Astrocyte (in vitro differentiated cells and primary cell): ENCODE results near the gene HAVCR1. TPM values are rescaled to one million over a fixed set of nuclear protein-coding genes. Genes with fewer than 3 reads are reported as not detected.
"Not testable (repeated sequence)": the region's sequence is repeated elsewhere in the genome, so short reads cannot be mapped to it uniquely, and the experiment has no call there.

ENCODE experiments used
- DNase-seq: peaks from one replicate; pipeline ENCODE4 v3.0.0-alpha.2; 2010; ENCODE audit warnings: low read depth
- FAIRE-seq: peaks from 2 replicates; lab custom pipeline; 2011; peaks lifted over from hg19 to GRCh38; lab: Jason Lieb, UNC
- H2AFZ ChIP-seq: 2 replicates; pipeline ENCODE4 v1.6.0; 2012; ENCODE audit warnings: low read depth, low read length, inconsistent platforms
- H3K27ac ChIP-seq: 2 replicates; pipeline ENCODE4 v1.5.1; 2011; ENCODE audit warnings: low read depth, low read length, inconsistent platforms
- H3K27me3 ChIP-seq: 2 replicates; pipeline ENCODE4 v1.6.0; 2011; ENCODE audit warnings: low read length, inconsistent platforms; ENCODE audit not compliant: insufficient read depth
- H3K36me3 ChIP-seq: 2 replicates; pipeline ENCODE4 v1.5.1; 2011; ENCODE audit warnings: low read length, inconsistent platforms; ENCODE audit not compliant: insufficient read depth
- H3K4me1 ChIP-seq: 2 replicates; pipeline ENCODE4 v1.5.1; 2011; ENCODE audit warnings: low read length, inconsistent platforms; ENCODE audit not compliant: insufficient read depth
- H3K4me2 ChIP-seq: 2 replicates; pipeline ENCODE4 v1.6.0; 2012; ENCODE audit warnings: low read length, inconsistent platforms
- H3K4me3 ChIP-seq: 2 replicates; pipeline ENCODE4 v1.5.1; 2011; ENCODE audit warnings: low read depth, mild to moderate bottlenecking, low read length, inconsistent platforms; ENCODE audit not compliant: insufficient read depth
- H3K79me2 ChIP-seq: 2 replicates; pipeline ENCODE4 v1.6.0; 2012; ENCODE audit warnings: mild to moderate bottlenecking, low read length, inconsistent platforms; ENCODE audit not compliant: insufficient read depth
- H3K9ac ChIP-seq: 2 replicates; pipeline ENCODE4 v1.6.0; 2012; ENCODE audit warnings: mild to moderate bottlenecking, low read length, inconsistent platforms
- H3K9me3 ChIP-seq: 2 replicates; pipeline ENCODE4 v1.5.1; 2012; ENCODE audit warnings: low read depth, mild to moderate bottlenecking, low read length, inconsistent platforms; ENCODE audit not compliant: insufficient read depth
- H4K20me1 ChIP-seq: 2 replicates; pipeline ENCODE4 v1.6.0; 2012; ENCODE audit warnings: low read length, inconsistent platforms; ENCODE audit not compliant: insufficient read depth
- H3K27ac Mint-ChIP-seq: one replicate; pipeline ENCODE4 v1.8.0; 2021; ENCODE audit warnings: mild to moderate bottlenecking, mixed read lengths; ENCODE audit not compliant: unreplicated experiment
- H3K27me3 Mint-ChIP-seq: one replicate; pipeline ENCODE4 v1.8.0; 2021; ENCODE audit warnings: low read depth, mixed read lengths; ENCODE audit not compliant: unreplicated experiment
- H3K36me3 Mint-ChIP-seq: one replicate; pipeline ENCODE4 v1.8.0; 2021; ENCODE audit warnings: low read depth, mixed read lengths; ENCODE audit not compliant: unreplicated experiment
- H3K4me1 Mint-ChIP-seq: one replicate; pipeline ENCODE4 v1.8.0; 2021; ENCODE audit warnings: low read depth, mixed read lengths; ENCODE audit not compliant: unreplicated experiment
- H3K4me3 Mint-ChIP-seq: one replicate; pipeline ENCODE4 v1.8.0; 2021; ENCODE audit warnings: mild to moderate bottlenecking, moderate library complexity, mixed read lengths; ENCODE audit not compliant: unreplicated experiment
- H3K9me3 Mint-ChIP-seq: one replicate; pipeline ENCODE4 v1.8.0; 2021; ENCODE audit warnings: mild to moderate bottlenecking, mixed read lengths; ENCODE audit not compliant: unreplicated experiment
- CTCF ChIP-seq: IDR thresholded peaks from 2 replicates; pipeline ENCODE4 v1.5.1; 2011; ENCODE audit warnings: low read depth, mild to moderate bottlenecking, inconsistent platforms, low read length, moderate library complexity; ENCODE audit not compliant: insufficient read depth
- EZH2 ChIP-seq: IDR thresholded peaks from 2 replicates; pipeline ENCODE4 v1.6.1; 2012; ENCODE audit warnings: mild to moderate bottlenecking, low read length, inconsistent platforms; ENCODE audit not compliant: insufficient read depth
- total RNA-seq: library from RNA; stranded (reverse); gene quantifications from 2 replicates; pipeline ENCODE4 v1.2.1, GENCODE V29; 2021

Gene HAVCR1
- total RNA-seq, 1 donor from 2014 or later = 2.0 TPM

DNA sequence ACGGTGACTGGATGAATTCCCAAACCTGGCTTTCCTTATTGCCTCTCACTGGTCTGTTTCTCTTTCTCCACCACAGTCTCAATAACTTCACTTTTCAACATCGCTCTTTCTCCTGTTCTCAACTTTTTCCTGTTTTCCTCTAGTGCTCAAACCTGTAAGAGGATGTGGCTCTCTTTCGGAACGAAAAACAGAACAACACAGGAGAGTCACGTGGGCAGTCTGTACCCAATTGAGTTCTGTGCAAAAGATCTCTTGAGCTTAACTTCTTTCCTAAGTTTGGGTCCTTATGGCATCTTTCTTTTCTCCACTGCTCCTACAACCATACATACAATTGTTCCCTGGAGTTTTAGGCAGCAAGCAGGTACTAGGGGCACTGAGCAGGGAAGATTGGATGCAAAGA, 8.9 kb downstream of the HAVCR1 start:
- Histone ChIP-seq H3K4me3 (no peak overlapping the region), H3K9ac (no peak overlapping the region), H3K4me1 (no peaks in the 10 kb centered on the region), H3K4me2 (no peak overlapping the region), H3K27ac (no peak overlapping the region), H2AFZ (peak overlapping the region; percentile 1), H3K27me3 (no peaks in the 10 kb centered on the region), H3K9me3 (no peaks in the 10 kb centered on the region), H3K36me3 (no peaks in the 10 kb centered on the region), H3K79me2 (no peaks in the 10 kb centered on the region), H4K20me1 (no peaks in the 10 kb centered on the region)
- no peak for DNase-seq
- Mint-ChIP-seq H3K4me1 (peaks cover 41% of the 10 kb centered on the region), H3K27ac (peak overlapping the region; percentile 91), H3K4me3 (no peak overlapping the region), H3K27me3 (no peaks in the 10 kb centered on the region), H3K9me3 (no peaks in the 10 kb centered on the region), H3K36me3 (no peaks in the 10 kb centered on the region)
- no peak for FAIRE-seq
- no peak for TF ChIP-seq CTCF
- no peak for TF ChIP-seq EZH2

- Histone ChIP-seq H3K4me2 (no peak overlapping the region), H3K4me3 (no peak overlapping the region), H3K27me3 (no peaks in the 10 kb centered on the region), H3K36me3 (no peaks in the 10 kb centered on the region), H3K27ac (no peak overlapping the region), H3K4me1 (no peaks in the 10 kb centered on the region), H3K9ac (no peak overlapping the region), H3K79me2 (no peaks in the 10 kb centered on the region), H2AFZ (peak overlapping the region; percentile 1), H4K20me1 (no peaks in the 10 kb centered on the region), H3K9me3 (no peaks in the 10 kb centered on the region)
- no peaks in the 10 kb centered on the region for H3K9me3 Mint-ChIP-seq
- peak overlapping the region; percentile 91 for H3K27ac Mint-ChIP-seq
- peaks cover 41% of the 10 kb centered on the region for H3K4me1 Mint-ChIP-seq
- DNase-seq = peak; percentile 16
- no peaks in the 10 kb centered on the region for H3K36me3 Mint-ChIP-seq
- H3K27me3 Mint-ChIP-seq = no peaks in the 10 kb centered on the region
- H3K4me3 Mint-ChIP-seq = no peak overlapping the region
- FAIRE-seq = no peak
- no peak for TF ChIP-seq EZH2
- no peak for TF ChIP-seq CTCF
Observed at GRCh38 chr5:157049605-157050004, 9.3 kb downstream of the HAVCR1 start.

DNA sequence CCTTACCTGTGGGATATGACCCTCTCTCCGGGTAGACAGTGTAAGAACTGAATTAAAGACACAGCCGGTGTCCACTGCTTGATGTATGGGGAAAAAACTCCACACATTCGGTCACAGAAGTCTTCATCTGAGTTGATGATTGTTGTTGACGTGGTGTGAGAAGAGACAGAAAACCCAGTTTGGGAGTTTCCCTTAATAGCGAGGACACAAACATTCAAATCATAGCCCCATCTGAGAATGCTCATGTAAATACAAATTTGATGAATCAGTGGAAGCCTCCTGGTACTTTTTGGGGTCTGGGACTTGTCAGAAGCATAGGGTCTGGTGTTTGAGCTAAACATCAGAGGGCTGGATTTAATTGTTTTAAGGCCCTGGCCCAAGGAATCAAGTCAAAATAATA, 11.0 kb downstream of the HAVCR1 start:
- H2AFZ ChIP-seq = no peak overlapping the region
- H3K9me3 Mint-ChIP-seq = no peaks in the 10 kb centered on the region
- FAIRE-seq (no peak), DNase-seq (no peak)
- H3K27ac ChIP-seq = no peak overlapping the region
- H3K4me3 Mint-ChIP-seq = no peak overlapping the region
- no peaks in the 10 kb centered on the region for H4K20me1 ChIP-seq
- H3K27ac Mint-ChIP-seq = no peak overlapping the region
- no peak overlapping the region for H3K4me3 ChIP-seq
- TF ChIP-seq EZH2 = no peak
- no peak for TF ChIP-seq CTCF
- no peaks in the 10 kb centered on the region for H3K36me3 Mint-ChIP-seq
- H3K27me3 ChIP-seq = no peaks in the 10 kb centered on the region
- no peaks in the 10 kb centered on the region for H3K79me2 ChIP-seq
- no peaks in the 10 kb centered on the region for H3K9me3 ChIP-seq
- H3K9ac ChIP-seq = no peak overlapping the region
- H3K4me1 ChIP-seq = no peaks in the 10 kb centered on the region
- no peaks in the 10 kb centered on the region for H3K36me3 ChIP-seq
- no peaks in the 10 kb centered on the region for H3K27me3 Mint-ChIP-seq
- H3K4me2 ChIP-seq = no peak overlapping the region
- peaks cover 41% of the 10 kb centered on the region for H3K4me1 Mint-ChIP-seq

DNA sequence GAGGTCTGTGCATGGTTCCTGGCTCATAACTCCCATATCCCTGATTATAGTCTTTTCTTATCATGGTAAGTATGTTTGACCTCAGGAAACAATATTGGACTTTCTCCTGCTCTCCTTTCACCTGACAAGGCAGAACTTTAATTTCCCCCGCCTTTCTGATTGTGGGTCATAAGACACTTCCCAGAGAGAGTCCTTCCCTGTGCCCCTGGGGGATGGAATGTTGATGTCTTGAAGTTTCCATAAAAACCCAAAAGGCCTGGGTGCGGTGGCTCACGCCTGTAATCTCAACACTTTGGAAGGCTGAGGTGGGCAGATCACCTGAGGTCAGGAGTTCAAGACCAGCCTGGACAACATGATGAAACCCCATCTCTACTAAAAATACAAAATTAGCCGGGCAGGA, 11.9 kb downstream of the HAVCR1 start:
- not testable (repeated sequence) for H3K9me3 Mint-ChIP-seq

More for the DNA sequence above, 11.9 kb downstream of the HAVCR1 start:
- not testable (repeated sequence) for H3K4me3 Mint-ChIP-seq, H3K36me3 ChIP-seq, H4K20me1 ChIP-seq, H2AFZ ChIP-seq, H3K27ac Mint-ChIP-seq, H3K4me1 ChIP-seq, H3K4me3 ChIP-seq, H3K36me3 Mint-ChIP-seq, DNase-seq, H3K27ac ChIP-seq, H3K27me3 Mint-ChIP-seq, H3K79me2 ChIP-seq, H3K27me3 ChIP-seq, H3K9ac ChIP-seq, H3K4me2 ChIP-seq, H3K9me3 ChIP-seq, FAIRE-seq
- peaks cover 41% of the 10 kb centered on the region for H3K4me1 Mint-ChIP-seq
